DND-41 (cell line): Measurements from ENCODE around the gene HEXIM2.
A peak's percentile ranks its signal among the peaks of the same experiment; 100 is the strongest.

Experiments
- ATAC-seq: fragments of 200-7000 bp; cut with Tn5 transposase; 3 replicates; pipeline ENCODE4 v1.9.1; 2021; ENCODE audit warnings: low read depth; ENCODE audit not compliant: insufficient read depth
- DNase-seq: peaks from one replicate; pipeline ENCODE4 v3.0.0-alpha.2; 2020
- H2AFZ ChIP-seq: 2 replicates; pipeline ENCODE4 v1.6.0; 2012; ENCODE audit warnings: low read depth, low read length
- H3K27ac ChIP-seq: 2 replicates; pipeline ENCODE4 v1.5.1; 2012; ENCODE audit warnings: low read length, inconsistent platforms
- H3K27me3 ChIP-seq: fragments of 200-600 bp; sonication (generic); 2 replicates; pipeline ENCODE4 v1.6.0; 2012; ENCODE audit warnings: low read length, mild to moderate bottlenecking, inconsistent platforms; ENCODE audit not compliant: insufficient read depth, poor library complexity
- H3K36me3 ChIP-seq: 2 replicates; pipeline ENCODE4 v1.5.1; 2012; ENCODE audit warnings: low read length, inconsistent platforms; ENCODE audit not compliant: insufficient read depth
- H3K4me1 ChIP-seq: 2 replicates; pipeline ENCODE4 v1.5.1; 2012; ENCODE audit warnings: mild to moderate bottlenecking, low read length; ENCODE audit not compliant: insufficient read depth
- H3K4me2 ChIP-seq: 2 replicates; pipeline ENCODE4 v1.6.0; 2012; ENCODE audit warnings: mild to moderate bottlenecking, moderate library complexity, low read length, inconsistent platforms; ENCODE audit not compliant: insufficient read depth
- H3K4me3 ChIP-seq, 2 experiments: fragments of 200-600 bp in 1 of 2; shearing (Covaris generic) in 1 of 2; 2 replicates each; pipeline ENCODE4 v1.5.1; 2012 to 2016; ENCODE audit warnings: inconsistent platforms in 2 of 2, low read length in 2 of 2, mild to moderate bottlenecking in 2 of 2, low read depth in 1 of 2, moderate library complexity in 1 of 2
- H3K79me2 ChIP-seq: 2 replicates; pipeline ENCODE4 v1.6.0; 2012; ENCODE audit warnings: low read length, inconsistent platforms; ENCODE audit not compliant: insufficient read depth
- H3K9ac ChIP-seq: 2 replicates; pipeline ENCODE4 v1.6.0; 2012; ENCODE audit warnings: low read depth, mild to moderate bottlenecking, inconsistent platforms, low read length, moderate library complexity
- H3K9me3 ChIP-seq: 2 replicates; pipeline ENCODE4 v1.5.1; 2012; ENCODE audit warnings: low read length, moderate library complexity, mild to moderate bottlenecking, inconsistent platforms; ENCODE audit not compliant: insufficient read depth, severe bottlenecking
- H4K20me1 ChIP-seq: 2 replicates; pipeline ENCODE4 v1.6.0; 2012; ENCODE audit warnings: low read length; ENCODE audit not compliant: insufficient read depth
- EZH2 ChIP-seq: IDR thresholded peaks from 3 replicates; pipeline ENCODE4 v1.6.1; 2012; ENCODE audit warnings: borderline replicate concordance, low read depth, mild to moderate bottlenecking, moderate library complexity, low read length, inconsistent platforms; ENCODE audit not compliant: severe bottlenecking
- TF ChIP-seq, protein P1 (sequence below): IDR thresholded peaks from 2 replicates; pipeline ENCODE4 v1.5.1; 2012; ENCODE audit warnings: borderline replicate concordance, low read length, moderate library complexity, mild to moderate bottlenecking; ENCODE audit not compliant: poor library complexity, severe bottlenecking; ENCODE audit errors: extremely low read depth

Gene HEXIM2

GRCh38 chr17:45218895-45219661 lies 57.4 kb downstream of the HEXIM2 start:
- no peak overlapping the region for H3K4me3 ChIP-seq
- no peaks in the 10 kb centered on the region for H3K9me3 ChIP-seq
- peak; percentile 52 for ATAC-seq
- H3K27ac ChIP-seq, result peak overlapping the region; percentile 57
- H3K9ac ChIP-seq, result peak overlapping the region; percentile 16; the same call in 1 of the 2 replicates
- peaks cover 7% of the 10 kb centered on the region; the same call in 1 of the 2 replicates for H3K36me3 ChIP-seq
- H3K4me2 ChIP-seq, result 0 out of 2 replicates have a peak overlapping the region, but pooled peaks have one; percentile 5
- H2AFZ ChIP-seq, result no peak overlapping the region
- peak; percentile 84 for DNase-seq
- 0 out of 2 replicates have a peak, but pooled peaks cover 5% of the 10 kb centered on the region for H4K20me1 ChIP-seq
- peaks cover 40% of the 10 kb centered on the region for H3K79me2 ChIP-seq
- TF ChIP-seq EZH2, result no peak
- TF ChIP-seq, protein P1, sequence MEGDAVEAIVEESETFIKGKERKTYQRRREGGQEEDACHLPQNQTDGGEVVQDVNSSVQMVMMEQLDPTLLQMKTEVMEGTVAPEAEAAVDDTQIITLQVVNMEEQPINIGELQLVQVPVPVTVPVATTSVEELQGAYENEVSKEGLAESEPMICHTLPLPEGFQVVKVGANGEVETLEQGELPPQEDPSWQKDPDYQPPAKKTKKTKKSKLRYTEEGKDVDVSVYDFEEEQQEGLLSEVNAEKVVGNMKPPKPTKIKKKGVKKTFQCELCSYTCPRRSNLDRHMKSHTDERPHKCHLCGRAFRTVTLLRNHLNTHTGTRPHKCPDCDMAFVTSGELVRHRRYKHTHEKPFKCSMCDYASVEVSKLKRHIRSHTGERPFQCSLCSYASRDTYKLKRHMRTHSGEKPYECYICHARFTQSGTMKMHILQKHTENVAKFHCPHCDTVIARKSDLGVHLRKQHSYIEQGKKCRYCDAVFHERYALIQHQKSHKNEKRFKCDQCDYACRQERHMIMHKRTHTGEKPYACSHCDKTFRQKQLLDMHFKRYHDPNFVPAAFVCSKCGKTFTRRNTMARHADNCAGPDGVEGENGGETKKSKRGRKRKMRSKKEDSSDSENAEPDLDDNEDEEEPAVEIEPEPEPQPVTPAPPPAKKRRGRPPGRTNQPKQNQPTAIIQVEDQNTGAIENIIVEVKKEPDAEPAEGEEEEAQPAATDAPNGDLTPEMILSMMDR, result peak; percentile 97
- peaks cover 40% of the 10 kb centered on the region for H3K4me1 ChIP-seq
- no peaks in the 10 kb centered on the region for H3K27me3 ChIP-seq
